HG02870 (cell line): Measurements from ENCODE around the gene BTBD9.

Source experiments
- ATAC-seq: cut with Tn5 transposase; IDR thresholded peaks from one replicate; pipeline ENCODE4 v1.9.1; 2021; ENCODE audit warnings: mild to moderate bottlenecking, moderate library complexity; ENCODE audit not compliant: unreplicated experiment

The BTBD9 gene

GRCh38 chr6:38512211-38512610 is 127.5 kb downstream of the BTBD9 start:
- no peak for ATAC-seq

- ATAC-seq = no peak
These were observed 129.5 kb downstream of the BTBD9 start for GRCh38 chr6:38510205-38510604.

GRCh38 chr6:38509713-38510112 is 130.0 kb downstream of the BTBD9 start:
- no peak for ATAC-seq

- no peak for ATAC-seq
These were observed 130.8 kb downstream of the BTBD9 start for GRCh38 chr6:38508894-38509293.

GRCh38 chr6:38508286-38508685 is 131.4 kb downstream of the BTBD9 start:
- ATAC-seq = no peak

- ATAC-seq = no peak
These were observed 132.6 kb downstream of the BTBD9 start for GRCh38 chr6:38507173-38507572.

GRCh38 chr6:38505826-38506225 is 133.9 kb downstream of the BTBD9 start:
- no peak for ATAC-seq

- no peak for ATAC-seq
These were observed 134.7 kb downstream of the BTBD9 start for GRCh38 chr6:38504996-38505395.

- ATAC-seq = no peak
These were observed 135.6 kb downstream of the BTBD9 start for GRCh38 chr6:38503960-38504682.

GRCh38 chr6:38503032-38503773 is 136.5 kb downstream of the BTBD9 start:
- no peak for ATAC-seq

GRCh38 chr6:38502423-38502822 is 137.3 kb downstream of the BTBD9 start:
- ATAC-seq = no peak

GRCh38 chr6:38501931-38502330 is 137.8 kb downstream of the BTBD9 start:
- ATAC-seq = no peak

- no peak for ATAC-seq
These were observed 140.1 kb downstream of the BTBD9 start for GRCh38 chr6:38499529-38500096.

GRCh38 chr6:38498805-38499445 is 140.8 kb downstream of the BTBD9 start:
- ATAC-seq = no peak

GRCh38 chr6:38498085-38498484 is 141.6 kb downstream of the BTBD9 start:
- ATAC-seq = no peak

GRCh38 chr6:38497546-38497945 is 142.2 kb downstream of the BTBD9 start:
- ATAC-seq = no peak

GRCh38 chr6:38495922-38496635 is 143.7 kb downstream of the BTBD9 start:
- peak; percentile 41 for ATAC-seq

GRCh38 chr6:38495518-38495917 is 144.2 kb downstream of the BTBD9 start:
- ATAC-seq = peak; percentile 35

GRCh38 chr6:38493931-38494547 is 145.7 kb downstream of the BTBD9 start:
- no peak for ATAC-seq

- ATAC-seq = no peak
These were observed 147.7 kb downstream of the BTBD9 start for GRCh38 chr6:38492031-38492430.
